NCI-H2029 (cell line): ENCODE measurements around the gene KCNK10.

ENCODE experiments used
- DNase-seq: peaks from one replicate; lab custom pipeline; 2025; lab: John Stamatoyannopoulos, UW

The KCNK10 gene

GRCh38 chr14:88228522-88229236 lies 94.4 kb downstream of the KCNK10 start:
- no peak for DNase-seq

- no peak for DNase-seq
These were observed 95.4 kb downstream of the KCNK10 start for GRCh38 chr14:88227693-88228092.

GRCh38 chr14:88225721-88226120 lies 97.3 kb downstream of the KCNK10 start:
- DNase-seq, result no peak

GRCh38 chr14:88218119-88218915 lies 104.8 kb downstream of the KCNK10 start:
- no peak for DNase-seq

GRCh38 chr14:88212691-88213090 lies 110.4 kb downstream of the KCNK10 start:
- no peak for DNase-seq

GRCh38 chr14:88210426-88210825 lies 112.6 kb downstream of the KCNK10 start:
- no peak for DNase-seq

GRCh38 chr14:88209273-88209672 lies 113.8 kb downstream of the KCNK10 start:
- DNase-seq, result no peak

- no peak for DNase-seq
These were observed 114.2 kb downstream of the KCNK10 start for GRCh38 chr14:88208858-88209257.

GRCh38 chr14:88204221-88204620 lies 118.8 kb downstream of the KCNK10 start:
- DNase-seq, result no peak

GRCh38 chr14:88203291-88203690 lies 119.8 kb downstream of the KCNK10 start:
- no peak for DNase-seq

- no peak for DNase-seq
These were observed 120.8 kb downstream of the KCNK10 start for GRCh38 chr14:88202286-88202685.

- DNase-seq, result no peak
These were observed 121.2 kb downstream of the KCNK10 start for GRCh38 chr14:88201851-88202250.

- no peak for DNase-seq
These were observed 123.2 kb downstream of the KCNK10 start for GRCh38 chr14:88199882-88200281.

GRCh38 chr14:88198446-88198845 lies 124.6 kb downstream of the KCNK10 start:
- no peak for DNase-seq

- DNase-seq, result no peak
These were observed 126.1 kb downstream of the KCNK10 start for GRCh38 chr14:88196925-88197324.

GRCh38 chr14:88196116-88196890 lies 126.8 kb downstream of the KCNK10 start:
- DNase-seq, result no peak

- DNase-seq, result no peak
These were observed 127.4 kb downstream of the KCNK10 start for GRCh38 chr14:88195676-88196075.

- DNase-seq, result no peak
These were observed 128.5 kb downstream of the KCNK10 start for GRCh38 chr14:88194531-88194930.

- DNase-seq, result no peak
These were observed 131.5 kb downstream of the KCNK10 start for GRCh38 chr14:88191605-88192004.

- no peak for DNase-seq
These were observed 133.5 kb downstream of the KCNK10 start for GRCh38 chr14:88189417-88190191.

GRCh38 chr14:88188745-88189416 lies 134.2 kb downstream of the KCNK10 start:
- DNase-seq, result no peak
